ENCODE results near the gene LAG3.

The LAG3 gene

GRCh38 chr12:6791931-6792520 is 19.7 kb downstream of the LAG3 start:
- no peak for DNase-seq

DNA sequence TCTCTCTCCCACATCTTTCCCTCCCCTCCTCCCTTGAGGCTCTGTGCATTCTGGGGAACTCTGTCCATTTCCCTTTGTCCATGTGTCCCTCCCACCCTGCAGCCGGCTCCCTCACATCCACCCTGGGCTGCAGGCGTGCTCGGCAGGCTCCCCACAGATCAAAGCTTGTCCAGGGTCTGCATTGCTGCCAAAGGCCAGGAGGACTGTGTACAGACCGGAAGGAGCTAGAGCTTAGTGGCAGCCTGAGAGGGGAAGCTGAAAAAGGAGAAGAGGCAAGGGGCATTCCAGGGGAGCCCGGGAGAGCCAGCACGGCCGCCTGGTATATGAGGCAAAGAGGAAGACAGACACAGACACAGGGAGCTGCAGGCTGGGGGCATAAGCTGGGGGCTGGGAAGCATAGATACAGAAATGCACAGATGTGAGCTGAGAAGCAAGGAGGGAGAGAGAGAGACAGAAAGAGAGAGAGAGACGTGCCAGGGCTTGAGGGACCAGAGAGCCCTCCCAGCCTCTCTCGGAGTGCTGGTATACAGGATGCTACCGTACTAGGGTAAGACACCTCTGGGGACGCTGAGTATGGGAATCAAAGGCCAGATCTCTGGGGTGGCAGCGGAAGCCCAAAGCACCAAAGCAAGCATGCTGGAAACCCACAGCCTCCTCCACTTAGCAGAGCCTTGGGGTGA is 20.3 kb downstream of the LAG3 start:
- DNase-seq: peak; percentile 20

- DNase-seq: no peak
These were observed 22.8 kb downstream of the LAG3 start for GRCh38 chr12:6795088-6795487.

DNA sequence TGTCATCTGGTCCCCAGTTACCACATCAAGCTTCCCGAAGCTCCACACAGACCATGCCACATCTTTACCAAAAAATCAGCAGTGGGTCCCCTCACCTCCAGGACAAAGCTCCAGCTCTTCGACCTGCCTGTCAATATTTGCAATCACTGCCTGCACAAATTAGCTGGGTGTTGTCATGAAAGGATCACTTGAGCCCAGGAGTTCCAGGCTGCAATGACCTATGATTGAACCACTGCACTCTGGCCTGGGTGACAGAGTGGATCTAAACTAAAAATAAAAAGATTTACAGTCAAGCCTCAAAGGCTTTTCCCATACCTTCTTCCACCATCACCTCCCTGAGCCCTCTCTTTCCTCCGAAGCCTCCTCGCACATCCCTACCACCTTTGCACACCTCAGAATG is 24.3 kb downstream of the LAG3 start:
- no peak for DNase-seq

- DNase-seq: no peak
These were observed 26.8 kb downstream of the LAG3 start for GRCh38 chr12:6799147-6799546.

GRCh38 chr12:6807170-6807569 is 34.9 kb downstream of the LAG3 start:
- no peak for DNase-seq

- no peak for DNase-seq
These were observed 36.7 kb downstream of the LAG3 start for GRCh38 chr12:6809056-6809455.

GRCh38 chr12:6810758-6811157 is 38.4 kb downstream of the LAG3 start:
- no peak for DNase-seq

GRCh38 chr12:6813363-6813762 is 41.0 kb downstream of the LAG3 start:
- no peak for DNase-seq

DNA sequence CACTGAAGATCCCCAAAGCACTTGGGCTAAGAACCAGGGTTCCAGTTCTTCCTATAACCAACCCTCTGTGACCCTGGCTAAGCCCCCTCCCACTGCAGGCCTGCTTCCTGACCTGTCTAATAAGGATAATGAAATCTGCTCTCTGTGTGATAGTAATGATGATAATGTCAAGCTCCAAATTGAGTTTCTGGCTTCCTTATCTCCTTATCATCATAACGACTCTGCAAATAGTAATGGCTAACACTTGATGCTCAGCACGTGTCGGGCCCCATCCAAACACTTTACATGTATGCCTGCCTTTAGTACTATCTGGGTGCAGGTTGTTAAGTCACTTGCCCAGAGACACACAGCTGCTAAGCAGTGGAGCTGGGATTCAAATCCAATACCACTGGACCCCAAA is 44.3 kb downstream of the LAG3 start:
- DNase-seq: no peak

DNA sequence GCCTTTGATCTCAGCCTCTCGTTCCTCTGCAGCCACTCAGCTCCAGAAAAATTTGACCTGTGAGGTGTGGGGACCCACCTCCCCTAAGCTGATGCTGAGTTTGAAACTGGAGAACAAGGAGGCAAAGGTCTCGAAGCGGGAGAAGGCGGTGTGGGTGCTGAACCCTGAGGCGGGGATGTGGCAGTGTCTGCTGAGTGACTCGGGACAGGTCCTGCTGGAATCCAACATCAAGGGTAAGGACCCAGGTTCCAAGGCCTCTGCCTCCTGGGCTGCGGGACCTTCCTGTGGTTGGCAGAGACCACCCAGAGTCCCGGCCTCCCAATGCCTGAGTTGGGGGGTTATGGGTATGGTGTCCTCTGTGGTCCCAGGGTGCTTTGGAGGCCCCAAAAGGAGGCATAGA is 44.8 kb downstream of the LAG3 start:
- DNase-seq: no peak

- DNase-seq: no peak
These were observed 45.4 kb downstream of the LAG3 start for GRCh38 chr12:6817662-6818157.

DNA sequence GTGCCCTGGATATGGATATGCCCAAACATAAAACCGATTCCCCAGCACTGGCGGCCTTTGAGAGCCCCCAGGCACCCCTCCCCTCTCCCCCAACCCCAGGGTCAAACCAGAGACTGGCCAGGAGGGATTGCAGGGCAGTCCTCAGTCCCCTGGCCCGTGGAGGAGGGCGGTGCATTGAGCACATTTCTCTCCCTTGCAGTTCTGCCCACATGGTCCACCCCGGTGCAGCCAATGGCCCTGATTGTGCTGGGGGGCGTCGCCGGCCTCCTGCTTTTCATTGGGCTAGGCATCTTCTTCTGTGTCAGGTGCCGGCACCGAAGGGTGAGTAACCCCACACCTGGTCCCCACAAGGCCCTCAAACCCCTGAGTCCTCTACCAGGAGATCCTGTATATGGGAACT is 45.9 kb downstream of the LAG3 start:
- no peak for DNase-seq

DNA sequence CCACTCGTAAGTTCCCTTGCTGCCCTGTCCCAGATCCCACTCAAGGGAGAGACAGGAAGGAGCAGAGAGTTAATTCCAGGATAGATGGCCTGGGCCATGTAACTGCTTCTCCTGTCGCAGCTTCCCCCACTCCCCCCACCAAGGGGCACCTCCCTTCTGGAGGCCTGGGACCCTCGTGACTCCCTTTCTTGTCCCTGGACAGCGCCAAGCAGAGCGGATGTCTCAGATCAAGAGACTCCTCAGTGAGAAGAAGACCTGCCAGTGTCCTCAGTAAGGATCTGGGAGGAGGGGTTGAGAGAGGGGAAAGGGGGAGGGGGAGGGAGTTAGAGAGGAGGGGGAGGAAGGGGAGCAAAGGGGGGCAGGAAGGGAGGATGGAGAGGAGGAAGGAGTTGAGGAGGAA is 46.3 kb downstream of the LAG3 start:
- DNase-seq: no peak

- no peak for DNase-seq
These were observed 47.0 kb downstream of the LAG3 start for GRCh38 chr12:6819106-6820030.

DNA sequence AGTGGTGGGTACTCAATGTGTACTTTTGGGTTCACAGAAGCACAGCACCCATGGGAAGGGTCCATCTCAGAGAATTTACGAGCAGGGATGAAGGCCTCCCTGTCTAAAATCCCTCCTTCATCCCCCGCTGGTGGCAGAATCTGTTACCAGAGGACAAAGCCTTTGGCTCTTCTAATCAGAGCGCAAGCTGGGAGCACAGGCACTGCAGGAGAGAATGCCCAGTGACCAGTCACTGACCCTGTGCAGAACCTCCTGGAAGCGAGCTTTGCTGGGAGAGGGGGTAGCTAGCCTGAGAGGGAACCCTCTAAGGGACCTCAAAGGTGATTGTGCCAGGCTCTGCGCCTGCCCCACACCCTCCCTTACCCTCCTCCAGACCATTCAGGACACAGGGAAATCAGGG is 47.8 kb downstream of the LAG3 start:
- no peak for DNase-seq

- DNase-seq: no peak
These were observed 49.5 kb downstream of the LAG3 start, which contains the start of gene GPR162 for GRCh38 chr12:6821591-6822425. Gene GPR162 (plus strand): TSS chr12:6821821. CDS start chr12:6823899, 2,078 bp downstream.

GRCh38 chr12:6822426-6823135 is 50.3 kb downstream of the LAG3 start:
- no peak for DNase-seq

- no peak for DNase-seq
These were observed 51.1 kb downstream of the LAG3 start for GRCh38 chr12:6823182-6824084.

- DNase-seq: no peak
These were observed 51.9 kb downstream of the LAG3 start for GRCh38 chr12:6824085-6824775.

All from stimulated activated naive CD4-positive, alpha-beta T cell treated with Interleukin-2 at 50 U/mL for 16 hours (primary cell).